G401 (cell line): ENCODE data around the gene VPS13D. TPM values are rescaled to one million over a fixed set of nuclear protein-coding genes. Genes with fewer than 3 reads are reported as not detected.

Experiments used
- DNase-seq: peaks from one replicate; pipeline ENCODE4 v3.0.0-alpha.2; 2015; ENCODE audit warnings: low spot score
- in situ Hi-C: cut with HindIII; loops from 2 replicates; pipeline ENCODE4 v1.10.0; 2016; ENCODE audit warnings: low sequenced_read_pairs, mixed read lengths
- total RNA-seq: library from RNA; depleted of rRNA; stranded (reverse); fragments of >200 nt; shearing (Covaris generic); gene quantifications from 2 replicates; pipeline ENCODE4 v1.2.3, GENCODE V29; 2014

Gene VPS13D
- total RNA-seq, 1 experiment from 2014 or later = 11.4 TPM

GRCh38 chr1:12276225-12276624, 46.4 kb downstream of the VPS13D start:
- in situ Hi-C loops = no loop called here
- DNase-seq = peak; percentile 12

GRCh38 chr1:12279003-12279402, 49.2 kb downstream of the VPS13D start:
- DNase-seq = no peak
- in situ Hi-C loops = no loop called here

GRCh38 chr1:12279728-12280464, 50.1 kb downstream of the VPS13D start:
- in situ Hi-C loops = no loop called here

GRCh38 chr1:12282142-12282541, 52.3 kb downstream of the VPS13D start:
- in situ Hi-C loops = no loop called here
- DNase-seq = no peak

More at GRCh38 chr1:12279728-12280464, 50.1 kb downstream of the VPS13D start:
- no peak for DNase-seq

GRCh38 chr1:12284486-12284885, 54.7 kb downstream of the VPS13D start:
- DNase-seq = no peak
- in situ Hi-C loops = no loop called here

GRCh38 chr1:12285496-12286143, 55.8 kb downstream of the VPS13D start:
- in situ Hi-C loops = no loop called here

GRCh38 chr1:12287869-12288268, 58.0 kb downstream of the VPS13D start:
- DNase-seq = no peak
- in situ Hi-C loops = no loop called here

More at GRCh38 chr1:12285496-12286143, 55.8 kb downstream of the VPS13D start:
- no peak for DNase-seq

GRCh38 chr1:12290828-12291227, 61.0 kb downstream of the VPS13D start:
- DNase-seq = no peak
- in situ Hi-C loops = no loop called here

- no peak for DNase-seq
- in situ Hi-C loops = no loop called here
Measured at GRCh38 chr1:12293416-12293815, 63.6 kb downstream of the VPS13D start.

GRCh38 chr1:12294076-12294475, 64.2 kb downstream of the VPS13D start:
- no peak for DNase-seq
- in situ Hi-C loops = no loop called here

GRCh38 chr1:12296016-12296415, 66.2 kb downstream of the VPS13D start:
- in situ Hi-C loops = no loop called here
- DNase-seq = no peak

- DNase-seq = no peak
- in situ Hi-C loops = no loop called here
Measured at GRCh38 chr1:12296623-12297022, 66.8 kb downstream of the VPS13D start.

- in situ Hi-C loops = no loop called here
- no peak for DNase-seq
Measured at GRCh38 chr1:12300706-12301105, 70.9 kb downstream of the VPS13D start.

- DNase-seq = no peak
- in situ Hi-C loops = no loop called here
Measured at GRCh38 chr1:12301518-12302237, 71.8 kb downstream of the VPS13D start.

- DNase-seq = no peak
- in situ Hi-C loops = no loop called here
Measured at GRCh38 chr1:12302798-12303447, 73.1 kb downstream of the VPS13D start.

- in situ Hi-C loops = no loop called here
- no peak for DNase-seq
Measured at GRCh38 chr1:12305377-12305776, 75.5 kb downstream of the VPS13D start.

GRCh38 chr1:12309783-12310742, 80.2 kb downstream of the VPS13D start:
- no peak for DNase-seq
- in situ Hi-C loops = no loop called here

GRCh38 chr1:12314333-12314903, 84.6 kb downstream of the VPS13D start:
- peak; percentile 5 for DNase-seq
- in situ Hi-C loops = no loop called here
